Keratinocyte (primary cell): Measurements from ENCODE around the gene TNIP1. TPM values are rescaled to one million over a fixed set of nuclear protein-coding genes. Genes with fewer than 3 reads are reported as not detected.

Experiments
- DNase-seq: peaks from one replicate; pipeline ENCODE4 v3.0.0-alpha.2; 2011; ENCODE audit warnings: low read depth, missing footprints, low spot score
- FAIRE-seq: peaks from 2 replicates; lab custom pipeline; 2011; peaks lifted over from hg19 to GRCh38; lab: Jason Lieb, UNC
- H2AFZ ChIP-seq: 2 replicates; pipeline ENCODE4 v1.6.0; 2012; ENCODE audit warnings: low read length, control low read depth, inconsistent platforms; ENCODE audit not compliant: control insufficient read depth
- H3K27ac ChIP-seq: 2 replicates; pipeline ENCODE4 v1.5.1; 2011; ENCODE audit warnings: low read length; ENCODE audit not compliant: control insufficient read depth, insufficient read depth
- H3K27me3 ChIP-seq: 3 replicates; pipeline ENCODE4 v1.6.0; 2011; ENCODE audit warnings: low read length; ENCODE audit not compliant: control insufficient read depth, insufficient read depth; ENCODE audit errors: extremely low read depth
- H3K36me3 ChIP-seq, 2 experiments: 2 replicates in 1 of 2; 3 replicates in 1 of 2; pipeline ENCODE4 v1.5.1; 2011; ENCODE audit warnings: low read length in 2 of 2, mild to moderate bottlenecking in 1 of 2; ENCODE audit not compliant: control insufficient read depth in 2 of 2, insufficient read depth in 2 of 2; ENCODE audit errors: extremely low read depth in 1 of 2
- H3K4me1 ChIP-seq: 3 replicates; pipeline ENCODE4 v1.5.1; 2011; ENCODE audit warnings: low read length; ENCODE audit not compliant: control insufficient read depth, insufficient read depth; ENCODE audit errors: extremely low read depth
- H3K4me2 ChIP-seq: 3 replicates; pipeline ENCODE4 v1.6.0; 2011; ENCODE audit warnings: low read depth, low read length; ENCODE audit not compliant: control insufficient read depth, insufficient read depth; ENCODE audit errors: extremely low read depth
- H3K4me3 ChIP-seq, 3 experiments: fragments of 200-600 bp in 1 of 3; sonication (generic) in 1 of 3; 2 replicates in 2 of 3; 3 replicates in 1 of 3; pipeline ENCODE4 v1.5.1; 2011 to 2016; ENCODE audit warnings: low read length in 3 of 3, mild to moderate bottlenecking in 3 of 3, control low read depth in 2 of 3, inconsistent platforms in 1 of 3, low read depth in 1 of 3, mixed read lengths in 1 of 3, mixed run types in 1 of 3, moderate library complexity in 1 of 3; ENCODE audit not compliant: control insufficient read depth in 2 of 3, insufficient read depth in 2 of 3; ENCODE audit errors: extremely low read depth in 1 of 3
- H3K79me2 ChIP-seq: 2 replicates; pipeline ENCODE4 v1.6.0; 2012; ENCODE audit warnings: low read length; ENCODE audit not compliant: control insufficient read depth, insufficient read depth
- H3K9ac ChIP-seq: 3 replicates; pipeline ENCODE4 v1.6.0; 2011; ENCODE audit warnings: low read length; ENCODE audit not compliant: control insufficient read depth, insufficient read depth; ENCODE audit errors: extremely low read depth
- H3K9me1 ChIP-seq: 3 replicates; pipeline ENCODE4 v1.6.0; 2011; ENCODE audit warnings: low read length; ENCODE audit not compliant: control insufficient read depth, insufficient read depth; ENCODE audit errors: extremely low read depth
- H3K9me3 ChIP-seq: 2 replicates; pipeline ENCODE4 v1.5.1; 2012; ENCODE audit warnings: low read depth, low read length; ENCODE audit not compliant: control insufficient read depth
- H4K20me1 ChIP-seq: 3 replicates; pipeline ENCODE4 v1.6.0; 2011; ENCODE audit warnings: low read length; ENCODE audit not compliant: control insufficient read depth, insufficient read depth; ENCODE audit errors: extremely low read depth
- EZH2 ChIP-seq: IDR thresholded peaks from one replicate; pipeline ENCODE4 v1.6.1; 2012; ENCODE audit warnings: inconsistent platforms, mild to moderate bottlenecking, low read length, moderate library complexity
- dilution Hi-C: fragments of 300-500 bp; cut with MboI; formaldehyde crosslinking; loops from one replicate; pipeline ENCODE4 v1.7.0; 2020; ENCODE audit warnings: low sequenced_read_pairs; ENCODE audit not compliant: extremely low pct_ligation_motif_present
- polyA plus RNA-seq, 5 experiments: library from polyadenylated mRNA; depleted of rRNA in 3 of 5; stranded (reverse) in 3 of 5; stranded (forward) in 1 of 5; unstranded in 1 of 5; fragments of >200 nt; gene quantifications; 1 replicate in 1 of 5; 2 replicates in 3 of 5; 3 replicates in 1 of 5; pipeline versions ENCODE4 v1.2.1 to v1.2.3, GENCODE V29; 2011 to 2012; ENCODE audit warnings: missing spikeins in 2 of 5, low read depth in 1 of 5, low replicate concordance in 1 of 5
- TF ChIP-seq, protein P1 (sequence below), 3 experiments: IDR thresholded peaks in 1 of 3; conservative IDR thresholded peaks in 1 of 3; optimal IDR thresholded peaks in 1 of 3; 2 replicates in 2 of 3; 3 replicates in 1 of 3; pipeline versions ENCODE3 to v1.5.1; 2011; ENCODE audit warnings: low read length in 3 of 3, mild to moderate bottlenecking in 3 of 3, moderate library complexity in 2 of 3, control low read depth in 1 of 3, inconsistent platforms in 1 of 3; ENCODE audit not compliant: insufficient read depth in 2 of 3; ENCODE audit errors: extremely low read depth in 1 of 3

TNIP1 gene
- polyA plus RNA-seq, 1 donor (not counting 4 experiments of a cell fraction or from before 2014, with no cell fraction given): 47.9 TPM

DNA sequence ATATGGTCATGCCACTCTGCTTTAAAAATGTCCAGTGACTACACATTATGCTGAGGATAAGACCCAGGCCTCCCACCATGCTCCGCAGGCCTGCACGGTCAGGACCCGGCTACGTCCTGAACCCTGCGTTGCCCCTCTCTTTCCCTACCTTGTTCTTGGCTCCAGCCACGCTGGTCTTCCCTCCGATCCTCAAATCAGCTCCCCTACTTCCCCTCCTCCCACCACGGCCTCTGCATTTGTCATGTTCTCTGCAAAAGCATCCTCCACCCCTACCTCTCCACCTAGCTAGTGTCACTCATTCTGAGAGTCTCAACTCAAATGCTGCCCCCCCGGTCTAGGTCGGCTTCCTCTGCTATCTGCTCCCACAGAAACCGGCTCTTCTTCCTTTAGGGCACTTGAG lies 49.3 kb downstream of the TNIP1 start:
- H4K20me1 ChIP-seq: no peaks in the 10 kb centered on the region
- H3K27ac ChIP-seq: no peak overlapping the region
- TF ChIP-seq, protein P1, sequence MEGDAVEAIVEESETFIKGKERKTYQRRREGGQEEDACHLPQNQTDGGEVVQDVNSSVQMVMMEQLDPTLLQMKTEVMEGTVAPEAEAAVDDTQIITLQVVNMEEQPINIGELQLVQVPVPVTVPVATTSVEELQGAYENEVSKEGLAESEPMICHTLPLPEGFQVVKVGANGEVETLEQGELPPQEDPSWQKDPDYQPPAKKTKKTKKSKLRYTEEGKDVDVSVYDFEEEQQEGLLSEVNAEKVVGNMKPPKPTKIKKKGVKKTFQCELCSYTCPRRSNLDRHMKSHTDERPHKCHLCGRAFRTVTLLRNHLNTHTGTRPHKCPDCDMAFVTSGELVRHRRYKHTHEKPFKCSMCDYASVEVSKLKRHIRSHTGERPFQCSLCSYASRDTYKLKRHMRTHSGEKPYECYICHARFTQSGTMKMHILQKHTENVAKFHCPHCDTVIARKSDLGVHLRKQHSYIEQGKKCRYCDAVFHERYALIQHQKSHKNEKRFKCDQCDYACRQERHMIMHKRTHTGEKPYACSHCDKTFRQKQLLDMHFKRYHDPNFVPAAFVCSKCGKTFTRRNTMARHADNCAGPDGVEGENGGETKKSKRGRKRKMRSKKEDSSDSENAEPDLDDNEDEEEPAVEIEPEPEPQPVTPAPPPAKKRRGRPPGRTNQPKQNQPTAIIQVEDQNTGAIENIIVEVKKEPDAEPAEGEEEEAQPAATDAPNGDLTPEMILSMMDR (optimal IDR thresholded peaks at IDR 0.05 in 1 of 3, IDR thresholded peaks at IDR 0.05 in 1 of 3, conservative IDR thresholded peaks at IDR 0.05 in 1 of 3; ENCODE audit: extremely low read depth in 1 of 3, insufficient read depth in 2 of 3, low read length in 3 of 3): no peak
- TF ChIP-seq EZH2: no peak
- dilution Hi-C loops: no loop called here
- no peak overlapping the region for H3K9ac ChIP-seq
- FAIRE-seq: no peak
- H3K36me3 ChIP-seq: peaks cover 56 to 63% of the 10 kb centered on the region in 2 experiments
- no peaks in the 10 kb centered on the region for H3K27me3 ChIP-seq
- no peak overlapping the region for H3K4me2 ChIP-seq
- H3K4me1 ChIP-seq: no peaks in the 10 kb centered on the region
- H3K4me3 ChIP-seq: no peak overlapping the region
- no peak overlapping the region for H2AFZ ChIP-seq
- H3K9me1 ChIP-seq: no peaks in the 10 kb centered on the region
- no peaks in the 10 kb centered on the region for H3K79me2 ChIP-seq
- H3K9me3 ChIP-seq: no peaks in the 10 kb centered on the region
- DNase-seq: no peak

- Histone ChIP-seq H2AFZ (no peak overlapping the region), H3K9ac (no peak overlapping the region), H3K27ac (no peak overlapping the region), H4K20me1 (no peaks in the 10 kb centered on the region), H3K36me3 (peaks cover 45 to 61% of the 10 kb centered on the region in 2 experiments), H3K9me3 (no peaks in the 10 kb centered on the region), H3K4me1 (no peaks in the 10 kb centered on the region), H3K9me1 (no peaks in the 10 kb centered on the region), H3K4me2 (no peak overlapping the region), H3K4me3 (no peak overlapping the region), H3K79me2 (no peaks in the 10 kb centered on the region), H3K27me3 (no peaks in the 10 kb centered on the region)
- FAIRE-seq: no peak
- dilution Hi-C loops: no loop called here
- TF ChIP-seq, protein P1 (optimal IDR thresholded peaks at IDR 0.05 in 1 of 3, IDR thresholded peaks at IDR 0.05 in 1 of 3, conservative IDR thresholded peaks at IDR 0.05 in 1 of 3; ENCODE audit: extremely low read depth in 1 of 3, insufficient read depth in 2 of 3, low read length in 3 of 3): no peak
- no peak for TF ChIP-seq EZH2
- no peak for DNase-seq
Measured at GRCh38 chr5:151030379-151030778, 50.5 kb downstream of the TNIP1 start.
